Epithelial cell of esophagus (primary cell): ENCODE measurements around the gene CLIC1.

Experiments used
- DNase-seq: peaks from one replicate; pipeline ENCODE4 v3.0.0; 2010; ENCODE audit warnings: low read depth
- H3K4me3 ChIP-seq: 2 replicates; pipeline ENCODE4 v1.5.1; 2011; ENCODE audit warnings: mild to moderate bottlenecking, low read length, control low read depth
- TF ChIP-seq, protein P1 (sequence below): IDR thresholded peaks from 2 replicates; pipeline ENCODE4 v1.5.1; 2011; ENCODE audit warnings: low read depth, mild to moderate bottlenecking, low read length, control low read depth, inconsistent platforms; ENCODE audit not compliant: insufficient read depth; ENCODE audit errors: missing control alignments

Gene CLIC1

GRCh38 chr6:31780507-31781243 lies 44.3 kb upstream of the CLIC1 start:
- H3K4me3 ChIP-seq, result no peak overlapping the region
- no peak for DNase-seq
- TF ChIP-seq, protein P1, sequence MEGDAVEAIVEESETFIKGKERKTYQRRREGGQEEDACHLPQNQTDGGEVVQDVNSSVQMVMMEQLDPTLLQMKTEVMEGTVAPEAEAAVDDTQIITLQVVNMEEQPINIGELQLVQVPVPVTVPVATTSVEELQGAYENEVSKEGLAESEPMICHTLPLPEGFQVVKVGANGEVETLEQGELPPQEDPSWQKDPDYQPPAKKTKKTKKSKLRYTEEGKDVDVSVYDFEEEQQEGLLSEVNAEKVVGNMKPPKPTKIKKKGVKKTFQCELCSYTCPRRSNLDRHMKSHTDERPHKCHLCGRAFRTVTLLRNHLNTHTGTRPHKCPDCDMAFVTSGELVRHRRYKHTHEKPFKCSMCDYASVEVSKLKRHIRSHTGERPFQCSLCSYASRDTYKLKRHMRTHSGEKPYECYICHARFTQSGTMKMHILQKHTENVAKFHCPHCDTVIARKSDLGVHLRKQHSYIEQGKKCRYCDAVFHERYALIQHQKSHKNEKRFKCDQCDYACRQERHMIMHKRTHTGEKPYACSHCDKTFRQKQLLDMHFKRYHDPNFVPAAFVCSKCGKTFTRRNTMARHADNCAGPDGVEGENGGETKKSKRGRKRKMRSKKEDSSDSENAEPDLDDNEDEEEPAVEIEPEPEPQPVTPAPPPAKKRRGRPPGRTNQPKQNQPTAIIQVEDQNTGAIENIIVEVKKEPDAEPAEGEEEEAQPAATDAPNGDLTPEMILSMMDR, result no peak

DNA sequence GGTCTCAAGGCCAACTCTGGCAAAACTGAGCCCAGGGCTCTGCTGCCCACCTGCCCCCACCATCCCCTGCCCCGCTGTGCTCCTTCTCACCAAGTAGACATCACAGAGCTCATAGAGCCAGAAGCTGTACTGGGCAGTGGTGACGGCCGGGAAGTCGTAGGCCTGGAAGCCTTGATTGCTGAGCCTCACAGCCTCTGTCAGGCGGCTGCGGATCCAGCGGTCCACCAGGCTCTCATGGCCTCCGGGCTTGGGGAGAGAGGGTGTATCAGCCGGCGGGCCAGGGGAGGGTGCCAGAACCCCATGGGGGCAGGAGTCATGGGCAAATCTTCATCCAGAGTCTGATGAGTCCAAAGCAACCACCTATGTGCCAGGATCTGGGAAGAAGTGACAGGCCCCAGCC lies 43.6 kb upstream of the CLIC1 start:
- TF ChIP-seq, protein P1, result no peak
- DNase-seq, result no peak
- H3K4me3 ChIP-seq, result no peak overlapping the region

DNA sequence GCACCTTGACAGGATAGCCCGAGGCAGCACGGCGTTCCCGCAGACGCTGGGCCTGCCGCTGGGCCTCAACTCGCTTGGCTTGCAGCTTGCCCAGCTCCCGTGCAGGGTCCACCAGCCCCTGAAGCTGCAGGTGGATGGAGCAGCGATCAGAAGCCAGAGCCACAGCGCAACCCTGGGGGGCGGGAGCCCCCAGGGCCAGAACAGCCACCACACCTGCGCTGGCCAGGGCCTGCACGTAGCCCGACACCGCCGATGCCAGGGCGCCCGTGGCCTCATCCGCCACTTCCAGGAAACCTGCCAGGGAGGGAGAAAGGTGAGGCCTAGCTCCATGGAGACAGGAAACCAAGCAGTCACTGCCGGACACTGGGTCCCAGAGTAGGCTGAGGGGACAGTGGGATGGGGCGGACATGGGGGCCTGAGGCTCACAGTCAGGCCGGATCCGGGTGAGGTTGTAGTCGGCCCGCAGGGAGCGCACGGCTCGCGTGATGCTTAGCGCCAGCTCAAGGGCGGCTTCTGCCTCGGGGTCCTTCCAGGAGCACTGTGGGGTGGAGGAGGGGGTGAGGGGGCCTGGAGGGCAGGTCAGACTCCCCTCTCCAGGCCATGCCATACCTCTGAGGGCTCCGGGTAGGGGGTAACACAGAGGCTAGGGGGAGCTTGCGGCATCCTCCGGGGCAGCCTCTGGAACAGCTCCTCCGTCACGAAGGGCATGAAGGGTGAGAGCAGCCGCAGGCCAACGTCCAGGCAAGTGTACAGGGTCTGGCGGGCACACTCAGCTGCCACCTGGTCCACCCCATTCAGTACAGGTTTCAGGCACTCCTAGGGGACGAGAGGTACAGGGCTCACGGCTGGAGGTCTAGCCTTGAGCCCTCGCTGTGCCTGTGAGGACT lies 42.9 kb upstream of the CLIC1 start:
- no peak overlapping the region for H3K4me3 ChIP-seq
- TF ChIP-seq, protein P1, result no peak
- DNase-seq, result no peak

- no peak overlapping the region for H3K4me3 ChIP-seq
- TF ChIP-seq, protein P1, result no peak
- no peak for DNase-seq
These were observed 41.9 kb upstream of the CLIC1 start for GRCh38 chr6:31778193-31778592.

- TF ChIP-seq, protein P1, result no peak
- DNase-seq, result no peak
- no peak overlapping the region for H3K4me3 ChIP-seq
These were observed 41.3 kb upstream of the CLIC1 start for GRCh38 chr6:31777667-31778050.

GRCh38 chr6:31776989-31777666 lies 40.8 kb upstream of the CLIC1 start, which contains the start of gene VWA7:
VWA7 (minus strand) TSS chr6:31777328; CDS start chr6:31776779, 549 bp downstream.
- no peak within 1 kb of the TSS for H3K4me3 ChIP-seq
- TF ChIP-seq, protein P1, result no peak
- peak; percentile 88 for DNase-seq
